SU-DHL-6 (cell line): Measurements from ENCODE around the gene SDR39U1.
"Not testable (repeated sequence)": the region's sequence is repeated elsewhere in the genome, so short reads cannot be mapped to it uniquely, and the experiment has no call there.

Experiments
- H2AFZ ChIP-seq: fragments of 200-600 bp; sonication (generic); 2 replicates; pipeline ENCODE4 v1.6.1; 2014; ENCODE audit warnings: low read depth, mild to moderate bottlenecking, moderate library complexity, mixed read lengths, antibody characterized with exemption, low read length; ENCODE audit not compliant: severe bottlenecking
- H3F3A ChIP-seq: fragments of 200-600 bp; shearing (Covaris generic); 2 replicates; pipeline ENCODE4 v1.6.0; 2016; ENCODE audit warnings: antibody characterized with exemption, mild to moderate bottlenecking; ENCODE audit not compliant: insufficient read depth
- H3K27ac ChIP-seq: fragments of 200-600 bp; sonication (generic); 2 replicates; pipeline ENCODE4 v1.5.1; 2016; ENCODE audit warnings: low read depth, mild to moderate bottlenecking, low read length, moderate library complexity, mixed read lengths
- H3K27me3 ChIP-seq: fragments of 200-600 bp; sonication (generic), shearing (Covaris generic); 2 replicates; pipeline ENCODE4 v1.6.0; 2014; ENCODE audit warnings: mild to moderate bottlenecking, low read length
- H3K36me3 ChIP-seq: fragments of 200-600 bp; sonication (generic); 2 replicates; pipeline ENCODE4 v1.6.1; 2014; ENCODE audit warnings: mild to moderate bottlenecking, low read length, mixed read lengths
- H3K4me2 ChIP-seq: fragments of 300-600, 200-600 bp; shearing (Covaris generic), sonication (generic); 2 replicates; pipeline ENCODE4 v1.6.0; 2014; ENCODE audit warnings: low read length, low read depth, mild to moderate bottlenecking; ENCODE audit not compliant: poor library complexity, severe bottlenecking
- H3K4me3 ChIP-seq: fragments of 200-600 bp; sonication (generic); 2 replicates; pipeline ENCODE4 v1.5.1; 2014; ENCODE audit warnings: antibody characterized with exemption, low read length, mild to moderate bottlenecking, mixed read lengths; ENCODE audit not compliant: insufficient read depth, poor library complexity, severe bottlenecking
- H3K79me2 ChIP-seq: fragments of 200-600 bp; sonication (generic); 2 replicates; pipeline ENCODE4 v1.6.1; 2014; ENCODE audit warnings: mild to moderate bottlenecking, low read length, moderate library complexity; ENCODE audit not compliant: insufficient read depth
- H3K9ac ChIP-seq: fragments of 200-600 bp; sonication (generic); 2 replicates; pipeline ENCODE4 v1.7.0; 2014; ENCODE audit warnings: mild to moderate bottlenecking, low read length
- H3K9me2 ChIP-seq: fragments of 200-600 bp; sonication (generic); replicated peaks from 2 replicates; pipeline ENCODE4 v1.6.1; 2014; ENCODE audit warnings: low read length; ENCODE audit not compliant: insufficient read depth
- H3K9me3 ChIP-seq: fragments of 200-600 bp; sonication (generic); 2 replicates; pipeline ENCODE4 v1.6.1; 2014; ENCODE audit warnings: low read length, mixed read lengths; ENCODE audit not compliant: insufficient read depth
- H4K20me1 ChIP-seq: fragments of 200-600 bp; sonication (generic); 2 replicates; pipeline ENCODE4 v1.6.1; 2014; ENCODE audit warnings: low read depth, mild to moderate bottlenecking, antibody characterized with exemption, low read length, moderate library complexity, mixed read lengths
- CTCF ChIP-seq: fragments of 200-600 bp; sonication (generic); IDR thresholded peaks from one replicate; pipeline ENCODE4 v1.5.1; 2017; ENCODE audit warnings: antibody characterized with exemption, mild to moderate bottlenecking, low read length, moderate library complexity; ENCODE audit not compliant: insufficient read depth, poor library complexity, severe bottlenecking
- EZH2phosphoT487 ChIP-seq: fragments of 200-600 bp; sonication (generic), shearing (Covaris generic); conservative IDR thresholded peaks from 2 replicates; pipeline ENCODE4 v1.6.1; 2018; ENCODE audit warnings: mild to moderate bottlenecking, antibody characterized with exemption, low read length, moderate library complexity, mixed read lengths

Gene SDR39U1

DNA sequence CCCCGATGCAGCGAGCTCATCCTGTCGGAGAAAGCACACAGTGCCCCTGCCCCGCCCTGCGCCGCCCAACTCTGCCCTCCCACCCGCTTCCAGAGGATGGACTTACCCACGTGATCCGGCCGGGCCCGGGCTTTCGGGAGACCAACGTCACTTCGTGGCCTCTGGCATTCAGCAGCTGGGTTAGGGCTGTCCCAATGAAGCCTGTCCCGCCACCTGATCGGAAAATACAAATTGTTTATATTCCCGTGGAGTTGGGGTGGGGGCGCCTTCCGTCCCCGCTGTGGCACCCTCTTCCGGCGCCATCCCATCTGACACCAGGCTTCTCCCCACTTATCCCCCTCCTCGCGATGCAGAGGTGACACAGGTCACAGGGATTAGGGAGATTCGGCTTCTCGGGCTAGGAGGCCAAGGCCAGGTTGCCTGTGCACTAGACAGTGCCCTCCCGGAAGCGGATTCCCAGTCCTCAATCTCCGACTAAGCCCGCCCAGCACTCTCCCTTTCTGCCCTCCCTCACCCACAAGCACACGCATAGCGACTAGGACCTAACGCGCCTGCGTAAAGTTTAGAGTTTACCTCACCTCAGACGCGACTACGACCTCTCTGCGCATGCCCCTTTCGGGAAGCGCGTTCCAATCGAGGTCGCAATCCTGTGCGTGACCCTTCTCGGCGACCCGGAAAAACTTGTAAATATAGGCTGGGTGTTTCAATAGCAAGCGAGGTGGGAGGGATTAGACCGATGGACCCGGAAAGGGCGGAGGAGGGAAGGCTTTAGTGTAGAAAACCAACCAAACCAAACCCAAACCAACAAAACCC is at the start of gene SDR39U1:
Gene SDR39U1, minus strand, starts transcription at position 537 of the 813 bp plus-strand sequence. Its CDS starts 7 bp downstream, at position 530.
- H3K9me3 ChIP-seq = no peaks in the 10 kb centered on the region
- peak within 1 kb of the TSS; percentile 90 for H3K4me3 ChIP-seq
- H3K4me2 ChIP-seq = peak within 1 kb of the TSS; percentile 94
- H4K20me1 ChIP-seq = no peaks in the 10 kb centered on the region
- H3F3A ChIP-seq = 0 out of 2 replicates have a peak, but pooled peaks cover 6% of the 10 kb centered on the region
- no peaks in the 10 kb centered on the region for H3K27me3 ChIP-seq
- no peaks in the 10 kb centered on the region for H3K36me3 ChIP-seq
- H3K9ac ChIP-seq = peak within 1 kb of the TSS; percentile 93
- H2AFZ ChIP-seq = peak within 1 kb of the TSS; percentile 79
- no peaks in the 10 kb centered on the region for H3K9me2 ChIP-seq
- no peak for TF ChIP-seq CTCF
- no peak for TF ChIP-seq EZH2phosphoT487
- peak within 1 kb of the TSS; percentile 78 for H3K27ac ChIP-seq
- H3K79me2 ChIP-seq = peaks cover 14% of the 10 kb centered on the region

DNA sequence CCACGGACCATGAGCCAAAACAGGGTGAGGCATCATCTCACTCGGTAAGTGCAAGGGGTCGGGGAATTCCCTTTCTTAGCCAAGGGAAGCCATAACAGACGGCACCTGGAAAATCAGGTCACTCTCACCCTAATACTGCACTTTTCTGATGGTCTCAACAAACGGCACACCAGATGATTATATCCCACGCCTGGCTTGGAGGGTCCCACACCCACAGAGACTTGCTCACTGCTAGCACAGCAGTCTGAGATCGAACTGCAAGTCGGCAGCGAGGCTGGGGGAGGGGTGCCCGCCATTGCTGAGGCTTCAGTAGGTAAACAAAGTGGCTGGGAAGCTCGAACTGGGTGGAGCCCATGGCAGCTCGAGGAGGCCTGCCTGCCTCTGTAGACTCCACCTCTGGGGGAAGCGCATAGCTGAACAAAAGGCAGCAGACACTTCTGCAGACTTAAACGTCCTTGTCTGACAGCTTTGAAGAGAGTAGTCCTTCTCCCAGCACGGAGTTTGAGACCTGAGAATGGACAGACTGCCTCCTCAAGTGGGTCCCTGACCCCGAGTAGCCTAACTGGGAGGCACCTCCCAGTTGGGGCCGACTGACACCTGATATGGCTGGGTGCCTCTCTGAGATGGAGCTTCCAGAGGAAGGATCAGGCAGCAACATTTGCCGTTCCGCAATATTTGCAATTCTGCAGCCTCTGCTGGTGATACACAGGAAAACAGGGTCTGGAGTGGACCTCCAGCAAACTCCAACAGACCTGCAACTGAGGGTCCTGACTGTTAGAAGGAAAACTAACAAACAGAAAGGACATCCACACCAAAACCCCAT is 49.2 kb upstream of the SDR39U1 start:
- not testable (repeated sequence) for H3F3A ChIP-seq, H3K4me3 ChIP-seq, H4K20me1 ChIP-seq, H3K9ac ChIP-seq, H3K27me3 ChIP-seq, H2AFZ ChIP-seq, H3K36me3 ChIP-seq, H3K79me2 ChIP-seq, H3K27ac ChIP-seq, H3K4me2 ChIP-seq, H3K9me3 ChIP-seq, H3K9me2 ChIP-seq

- Histone ChIP-seq H3K9me2 (no peaks in the 10 kb centered on the region), H3K27ac (no peak overlapping the region), H3K27me3 (no peaks in the 10 kb centered on the region), H3K36me3 (no peaks in the 10 kb centered on the region), H2AFZ (no peak overlapping the region), H3K4me3 (no peak overlapping the region), H4K20me1 (no peaks in the 10 kb centered on the region), H3K9ac (no peak overlapping the region), H3K79me2 (no peaks in the 10 kb centered on the region), H3K9me3 (no peaks in the 10 kb centered on the region), H3F3A (no peaks in the 10 kb centered on the region), H3K4me2 (no peak overlapping the region)
- TF ChIP-seq CTCF (no peak), EZH2phosphoT487 (no peak)
Measured at GRCh38 chr14:24483604-24484252, 41.2 kb upstream of the SDR39U1 start.

DNA sequence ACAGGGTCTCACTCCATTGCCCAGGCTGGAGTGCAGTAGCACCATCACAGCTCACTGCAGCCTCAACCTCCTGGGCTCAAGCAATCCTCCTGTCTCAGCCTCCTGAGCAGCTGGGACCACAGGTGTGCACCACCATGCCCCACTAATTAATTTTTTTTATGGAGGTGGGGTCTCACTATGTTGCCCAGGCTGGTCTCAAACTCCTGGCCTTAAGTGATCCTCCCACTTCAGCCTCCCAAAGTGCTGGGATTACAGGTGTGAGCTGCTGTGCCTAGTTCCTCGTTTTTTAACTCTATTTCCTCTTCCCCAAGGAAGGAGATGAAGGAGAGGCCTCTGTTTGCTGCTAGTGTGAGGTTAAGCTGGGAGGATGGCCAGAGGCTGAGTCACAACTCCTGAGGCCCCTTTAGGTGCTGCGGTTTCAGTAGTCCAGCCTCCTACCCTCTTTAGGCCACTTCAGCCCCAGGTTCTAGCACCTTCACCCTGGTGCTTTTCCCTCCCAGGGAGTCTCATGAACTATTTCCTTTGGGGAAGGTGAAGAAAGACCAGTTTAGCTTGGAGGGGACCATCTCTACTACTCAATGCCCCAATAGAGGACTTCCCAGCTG is 40.2 kb upstream of the SDR39U1 start:
- H3K4me3 ChIP-seq, H2AFZ ChIP-seq, H3K9ac ChIP-seq, H3K9me3 ChIP-seq, H3K4me2 ChIP-seq, H3K36me3 ChIP-seq, H3K27ac ChIP-seq, H3K27me3 ChIP-seq, H3F3A ChIP-seq, H3K79me2 ChIP-seq, H3K9me2 ChIP-seq, H4K20me1 ChIP-seq: not testable (repeated sequence)
